GM08714 (cell line): ENCODE results near the gene FAM110A.
"Not testable (repeated sequence)": the region's sequence is repeated elsewhere in the genome, so short reads cannot be mapped to it uniquely, and the experiment has no call there.

ENCODE experiments used
- H3K4me3 ChIP-seq: fragments of 200-500 bp; sonication (Bioruptor generic); 2 replicates; pipeline ENCODE4 v1.5.1; 2014; ENCODE audit warnings: mild to moderate bottlenecking, low read length, inconsistent platforms
- ZNF274 ChIP-seq: IDR thresholded peaks from 2 replicates; pipeline ENCODE4 v1.6.1; 2012; ENCODE audit warnings: mild to moderate bottlenecking, low read depth, low read length

Gene FAM110A

GRCh38 chr20:884983-885952, 51.8 kb downstream of the FAM110A start:
- H3K4me3 ChIP-seq: no peak overlapping the region
- TF ChIP-seq ZNF274: no peak

- no peak for TF ChIP-seq ZNF274
- H3K4me3 ChIP-seq: no peak overlapping the region
Measured at GRCh38 chr20:887137-887536, 53.6 kb downstream of the FAM110A start.

GRCh38 chr20:888057-888456, 54.5 kb downstream of the FAM110A start:
- H3K4me3 ChIP-seq: no peak overlapping the region
- no peak for TF ChIP-seq ZNF274

GRCh38 chr20:889106-889505, 55.6 kb downstream of the FAM110A start:
- TF ChIP-seq ZNF274: no peak

GRCh38 chr20:889932-890463, 56.5 kb downstream of the FAM110A start:
- H3K4me3 ChIP-seq: no peak overlapping the region
- no peak for TF ChIP-seq ZNF274

More at GRCh38 chr20:889106-889505, 55.6 kb downstream of the FAM110A start:
- no peak overlapping the region for H3K4me3 ChIP-seq

GRCh38 chr20:890666-891057, 57.1 kb downstream of the FAM110A start:
- TF ChIP-seq ZNF274: no peak
- no peak overlapping the region for H3K4me3 ChIP-seq

GRCh38 chr20:891058-891705, 57.7 kb downstream of the FAM110A start:
- no peak for TF ChIP-seq ZNF274
- H3K4me3 ChIP-seq: no peak overlapping the region

GRCh38 chr20:891706-892080, 58.2 kb downstream of the FAM110A start:
- no peak for TF ChIP-seq ZNF274

GRCh38 chr20:892371-892770, 58.9 kb downstream of the FAM110A start:
- H3K4me3 ChIP-seq: not testable (repeated sequence)

More at GRCh38 chr20:891706-892080, 58.2 kb downstream of the FAM110A start:
- H3K4me3 ChIP-seq: no peak overlapping the region
